ENCODE results near the gene OBSL1.
A peak's percentile ranks its signal among the peaks of the same experiment; 100 is the strongest.

Gene OBSL1

DNA sequence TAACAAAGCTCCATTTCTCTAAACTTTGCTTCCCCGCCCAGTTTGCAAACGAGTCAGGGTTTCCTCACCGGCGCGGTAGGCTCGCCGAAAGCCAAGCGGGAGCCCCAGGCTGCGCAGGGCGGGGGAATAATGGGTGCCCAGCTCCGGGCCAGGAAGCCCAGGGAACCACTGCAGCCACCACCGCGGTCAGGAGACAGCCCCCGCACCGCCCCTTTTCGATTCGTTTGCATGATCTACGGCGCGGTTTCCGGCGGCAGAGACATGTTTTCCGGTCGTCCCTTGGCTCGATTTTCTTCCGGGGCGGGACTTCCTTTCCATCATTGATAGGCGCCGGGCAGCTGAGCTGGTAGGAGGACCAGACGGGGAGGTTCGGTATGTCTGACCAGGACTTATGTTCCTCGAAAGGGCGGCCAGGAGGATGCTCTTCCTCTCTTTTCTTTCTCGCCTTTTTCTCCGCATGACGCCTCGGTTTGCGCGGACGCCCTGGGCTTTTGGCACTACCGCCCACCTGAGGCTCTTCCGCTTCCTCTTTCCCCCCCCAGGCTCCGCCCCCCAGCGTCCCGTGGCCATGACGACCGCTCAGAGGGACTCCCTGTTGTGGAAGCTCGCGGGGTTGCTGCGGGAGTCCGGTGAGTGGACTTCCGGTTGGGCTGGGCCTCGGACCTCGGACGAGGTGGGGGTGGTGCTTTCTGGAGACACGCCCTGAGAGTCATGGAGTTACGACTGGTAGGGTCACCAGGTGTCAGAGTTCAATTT is 26.4 kb upstream of the OBSL1 start, which contains the start of gene STK11IP:
TSS of gene STK11IP (plus strand) at position 306 of the 756 bp plus-strand sequence. CDS start at position 569, 263 bp downstream.
- DNase-seq: peak; percentile 70 to 98 (median 94)

DNA sequence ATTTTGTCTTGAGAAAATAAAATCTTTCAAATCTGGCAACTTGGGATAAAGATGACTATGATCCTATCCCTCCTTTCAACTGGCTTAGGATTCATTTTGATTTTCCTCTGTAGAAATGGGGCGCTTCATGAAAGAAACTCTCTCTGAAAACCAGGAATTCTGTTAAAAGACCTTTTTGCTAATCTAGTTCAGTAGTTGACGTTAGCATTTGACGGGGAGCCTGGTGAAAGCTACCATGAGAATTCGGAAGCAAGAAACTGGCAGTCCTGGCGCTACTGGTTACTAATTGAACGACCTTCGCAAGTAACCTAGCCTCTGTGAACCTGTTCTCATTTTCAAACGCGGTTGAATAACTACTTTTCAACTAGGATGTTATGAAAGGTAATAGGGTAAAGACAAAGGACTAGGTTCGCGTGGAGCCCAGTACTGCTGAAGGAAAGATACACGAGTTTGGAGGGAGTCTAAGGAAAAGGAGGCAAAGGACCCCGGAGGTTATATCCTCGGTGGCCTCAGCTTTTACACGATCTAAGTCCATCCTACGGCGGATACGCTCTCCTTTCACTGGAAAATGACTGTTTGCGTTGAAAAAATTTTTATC is 25.7 kb upstream of the OBSL1 start:
- peak in 4 of 58 donors; percentile 10 to 64 (median 46) for DNase-seq

- no peak for DNase-seq
These were observed 23.9 kb upstream of the OBSL1 start for GRCh38 chr2:219595256-219595655.

DNA sequence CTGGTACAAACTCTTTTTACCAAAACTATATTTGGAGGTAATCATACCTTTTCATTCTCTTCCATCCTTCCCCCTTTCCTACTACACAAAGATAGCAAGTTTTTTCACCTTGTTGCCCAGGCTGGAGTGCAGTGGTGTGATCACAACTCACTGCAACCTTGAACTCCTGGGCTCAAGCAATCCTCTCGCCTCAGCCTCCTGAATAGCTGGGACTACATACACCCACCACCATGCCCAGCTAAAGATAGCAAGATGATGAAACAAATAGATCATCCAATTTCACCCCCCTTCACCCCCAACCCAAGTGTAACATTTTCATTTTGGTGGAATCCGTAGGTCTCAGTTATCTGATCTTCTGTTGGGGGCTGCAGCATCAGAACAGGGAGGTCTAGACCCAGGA is 21.8 kb upstream of the OBSL1 start:
- no peak for DNase-seq

GRCh38 chr2:219592736-219593135 is 21.4 kb upstream of the OBSL1 start:
- no peak for DNase-seq

DNA sequence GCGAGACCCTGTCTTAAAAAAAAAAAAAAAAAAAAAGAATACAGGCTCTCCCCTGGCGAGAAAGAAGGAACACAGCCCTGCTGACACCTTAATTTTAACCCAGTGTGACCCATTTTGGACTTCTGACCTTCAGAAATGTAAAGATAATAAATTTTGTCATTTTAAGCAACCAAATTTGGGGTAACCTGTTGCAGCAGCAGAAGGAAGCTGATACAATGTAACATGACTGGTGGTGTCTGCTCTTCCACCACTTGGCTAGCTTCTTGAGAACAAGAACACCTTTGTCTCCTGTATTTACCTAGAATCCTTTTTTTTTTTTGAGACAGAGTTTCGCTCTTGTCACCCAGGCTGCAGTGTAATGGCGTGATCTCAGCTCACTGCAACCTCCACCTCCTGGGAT is 19.8 kb upstream of the OBSL1 start:
- DNase-seq: no peak

DNA sequence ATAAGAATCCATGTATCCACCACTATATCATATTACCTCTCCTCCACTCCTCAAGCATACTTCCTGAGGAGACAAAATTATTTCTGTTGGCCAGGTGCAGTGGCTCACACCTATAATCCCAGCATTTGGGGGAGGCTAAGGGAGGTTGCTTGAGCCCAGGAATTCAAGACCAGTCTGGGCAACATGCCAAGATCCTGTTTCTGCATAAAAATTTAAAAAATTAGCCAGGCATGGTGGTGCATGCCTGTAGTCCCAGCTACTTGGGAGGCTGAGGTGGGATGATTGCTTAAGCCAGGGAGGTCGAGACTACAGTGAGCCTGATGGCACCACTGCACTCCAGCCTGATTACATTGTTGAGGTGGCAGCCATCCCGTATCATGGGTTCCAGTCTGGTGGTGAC is 10.0 kb upstream of the OBSL1 start:
- DNase-seq: no peak

DNA sequence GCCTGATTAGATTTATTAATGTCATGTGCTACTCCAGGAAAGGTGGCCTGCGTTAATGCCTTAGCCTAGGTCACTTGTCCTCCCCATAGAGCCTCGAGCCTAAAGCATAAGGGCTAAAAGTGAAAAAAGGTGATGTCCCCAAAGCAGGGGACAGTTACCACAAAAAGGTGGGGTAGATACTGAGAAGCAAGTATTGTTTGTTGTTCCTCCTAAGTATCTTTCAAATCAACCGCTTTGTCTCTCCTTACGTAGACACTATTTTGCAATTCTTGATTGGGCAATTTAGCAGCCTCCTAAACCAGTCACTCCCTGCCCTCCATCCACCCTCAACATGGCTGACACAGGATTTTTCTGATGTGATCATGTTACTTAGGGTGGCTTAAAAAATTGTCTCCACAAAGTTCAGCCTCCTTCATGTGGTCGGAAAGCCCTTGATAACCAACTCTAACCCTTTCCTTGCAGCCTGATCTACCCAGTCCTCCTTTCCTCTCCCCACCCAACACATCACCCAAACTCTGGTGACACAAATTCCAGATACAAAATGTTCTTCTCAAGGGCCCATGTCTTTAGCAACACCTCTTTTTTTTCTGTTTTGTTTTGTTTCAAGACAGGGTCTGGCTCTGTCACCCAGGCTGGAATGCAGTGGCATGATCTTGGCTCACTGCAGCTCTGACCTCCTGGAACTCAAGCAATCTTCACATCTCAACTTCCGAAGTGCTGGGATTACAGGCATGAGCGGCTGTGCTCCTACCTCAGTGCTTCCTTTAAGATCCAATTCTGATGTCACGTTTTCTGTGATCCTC is 7.7 kb upstream of the OBSL1 start:
- DNase-seq: no peak

DNA sequence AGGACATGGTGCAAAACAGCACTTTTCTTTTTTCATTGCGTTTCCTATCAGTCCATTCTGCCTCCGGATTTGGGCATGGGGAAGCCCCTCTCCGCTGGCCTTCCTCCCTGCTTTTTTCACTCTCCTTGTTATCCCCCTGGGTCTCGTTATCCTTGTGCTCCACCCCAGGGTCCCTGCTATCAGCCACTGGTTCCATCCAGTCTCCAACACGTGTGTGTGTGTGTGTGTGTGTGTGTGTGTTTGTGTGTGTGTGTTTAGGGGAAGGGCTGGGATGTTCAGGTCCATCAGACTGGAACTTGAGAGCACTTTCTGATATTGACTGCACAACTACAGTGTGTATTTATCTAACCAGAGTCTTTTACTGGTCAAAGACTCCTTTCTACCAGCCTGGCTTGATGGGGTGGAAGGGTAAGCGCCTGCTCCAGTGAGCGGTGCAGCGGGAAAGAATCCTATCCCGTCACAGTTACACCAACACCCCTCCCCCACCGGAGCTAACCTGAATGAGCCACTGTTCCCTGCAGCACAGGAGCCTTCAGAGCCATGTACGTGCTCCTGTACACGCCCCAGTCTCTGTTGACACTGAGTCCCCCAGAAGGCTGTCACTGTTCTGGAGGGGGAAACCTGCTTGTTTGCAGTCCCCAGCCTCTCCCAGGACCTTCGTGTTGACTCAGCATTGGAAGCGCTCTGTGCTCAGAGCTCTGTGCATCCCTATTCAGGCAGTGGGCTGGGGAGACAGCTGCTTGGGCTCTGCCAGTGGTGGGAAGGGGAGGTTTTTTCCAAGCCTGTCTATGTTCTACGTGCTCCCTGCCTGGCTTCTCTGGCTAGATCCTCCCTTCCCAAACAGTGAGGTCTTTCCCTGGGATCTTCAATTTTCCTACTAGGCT is 5.4 kb upstream of the OBSL1 start:
- DNase-seq: peak in 12 of 58 donors; percentile 2 to 43 (median 18)

GRCh38 chr2:219575566-219576504 is 4.5 kb upstream of the OBSL1 start:
- DNase-seq: no peak

- DNase-seq: no peak
These were observed 3.4 kb upstream of the OBSL1 start for GRCh38 chr2:219574484-219575311.

DNA sequence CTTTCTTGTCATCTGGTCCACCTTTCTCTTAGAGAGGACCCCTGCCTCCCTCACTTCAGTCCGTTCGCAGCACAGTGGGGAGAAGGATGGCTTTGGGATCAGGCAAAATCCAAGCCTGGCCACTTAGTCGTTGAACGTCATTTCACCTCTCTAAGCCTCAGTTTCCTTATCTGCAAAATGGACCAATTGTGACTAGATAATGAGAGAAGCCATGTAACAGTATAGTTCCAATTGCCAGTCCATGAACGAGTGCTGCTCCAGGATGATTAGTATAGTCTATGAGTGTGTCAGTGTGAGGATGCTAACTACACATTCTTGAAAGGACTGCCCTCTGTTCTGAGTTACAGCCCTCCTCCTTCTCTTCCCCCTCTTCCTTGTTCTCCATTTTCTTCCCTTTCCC is 1.8 kb upstream of the OBSL1 start:
- DNase-seq: no peak

DNA sequence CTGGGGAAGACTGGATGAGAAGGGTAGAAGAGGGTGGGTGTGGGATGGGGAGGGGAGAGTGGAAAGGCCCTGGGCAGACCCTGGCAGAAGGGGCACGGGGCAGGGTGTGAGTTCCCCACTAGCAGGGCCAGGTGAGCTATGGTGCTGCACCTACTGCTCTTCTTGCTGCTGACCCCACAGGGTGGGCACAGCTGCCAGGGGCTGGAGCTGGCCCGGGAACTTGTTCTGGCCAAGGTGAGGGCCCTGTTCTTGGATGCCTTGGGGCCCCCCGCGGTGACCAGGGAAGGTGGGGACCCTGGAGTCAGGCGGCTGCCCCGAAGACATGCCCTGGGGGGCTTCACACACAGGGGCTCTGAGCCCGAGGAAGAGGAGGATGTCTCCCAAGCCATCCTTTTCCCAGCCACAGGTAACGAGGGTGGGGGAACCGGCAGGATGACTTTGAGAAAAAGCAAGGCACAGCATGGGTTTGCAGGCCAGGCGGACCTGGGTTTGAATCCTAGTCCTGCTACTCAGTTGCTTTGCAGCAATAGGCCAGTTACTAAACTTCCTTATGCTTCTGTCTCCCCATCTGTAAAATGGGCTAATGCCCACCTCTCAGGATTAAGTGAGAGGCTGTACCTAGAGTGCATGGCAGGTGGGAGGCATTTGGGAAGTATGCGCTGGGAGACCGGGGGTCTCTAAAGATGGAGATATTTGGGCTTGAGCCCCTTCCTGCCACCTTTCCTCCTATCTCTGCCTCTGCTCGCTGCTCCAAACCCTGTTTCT is 1.1 kb upstream of the OBSL1 start, which contains the start of gene INHA:
TSS of gene INHA (plus strand) at position 74 of the 765 bp plus-strand sequence. CDS start at position 139, 65 bp downstream.
- no peak for DNase-seq

DNA sequence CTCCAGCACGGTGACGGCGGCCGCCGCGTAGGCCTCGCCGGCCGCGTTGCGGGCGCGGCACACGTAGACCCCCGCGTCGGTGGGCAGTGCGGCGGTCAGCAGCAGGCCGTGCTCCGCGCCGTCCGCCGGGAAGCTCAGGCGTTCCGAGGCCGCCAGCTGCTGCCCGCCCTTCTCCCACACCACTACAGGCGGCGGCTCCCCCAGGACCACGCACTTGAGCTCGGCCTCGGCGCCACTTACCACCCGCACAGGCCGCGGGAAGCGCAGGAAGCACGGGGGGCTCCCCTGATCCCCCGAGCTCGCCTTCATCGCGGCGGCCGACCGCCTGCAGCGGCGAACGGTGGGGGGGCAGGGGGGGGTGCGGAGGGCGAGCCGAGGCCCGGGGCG is 422 bp downstream of the OBSL1 start:
- DNase-seq: no peak

GRCh38 chr2:219570194-219570923 is 980 bp downstream of the OBSL1 start:
- DNase-seq: peak in 11 of 58 donors; percentile 6 to 49 (median 27)

- no peak for DNase-seq
These were observed 1.7 kb downstream of the OBSL1 start for GRCh38 chr2:219569635-219570034.

DNA sequence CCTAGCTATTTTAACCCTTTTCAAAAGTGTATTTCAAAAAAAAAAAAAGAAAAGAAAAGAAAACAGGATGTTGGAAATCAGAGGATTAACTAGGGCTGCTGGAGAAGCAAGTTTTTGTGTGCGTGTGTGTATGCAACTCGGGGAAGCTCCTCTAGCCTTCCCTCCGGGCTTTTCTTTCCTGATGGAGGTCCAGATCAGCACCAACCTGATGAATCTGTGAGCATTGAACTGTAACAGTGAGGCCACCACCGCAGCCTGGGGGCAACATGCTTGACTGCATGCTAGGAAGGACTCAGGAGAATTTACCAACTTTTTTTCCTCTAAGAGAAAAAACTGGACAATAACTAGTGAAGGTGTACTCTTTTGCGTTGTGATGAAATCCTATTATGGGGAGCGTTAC is 2.3 kb downstream of the OBSL1 start:
- DNase-seq: no peak

Measured in anterior cingulate cortex (tissue), 58 donors.